Stomach smooth muscle (tissue), 2 donors: ENCODE measurements around the gene KISS1R.

Experiments used
- H3K27ac ChIP-seq: one replicate; pipeline ENCODE4 v1.7.0; 2013; ENCODE audit warnings: mild to moderate bottlenecking, low read length, inconsistent platforms
- H3K27me3 ChIP-seq, 2 donors: one replicate each; pipeline ENCODE4 v1.7.0; 2013; ENCODE audit warnings: low read length in 2 of 2; ENCODE audit not compliant: insufficient read depth in 2 of 2, control insufficient read depth in 1 of 2
- H3K36me3 ChIP-seq, 2 donors: one replicate each; pipeline ENCODE4 v1.7.0; 2013; ENCODE audit warnings: low read length in 2 of 2; ENCODE audit not compliant: control insufficient read depth in 2 of 2, insufficient read depth in 2 of 2
- H3K4me1 ChIP-seq: one replicate; pipeline ENCODE4 v1.7.0; 2013; ENCODE audit warnings: low read length; ENCODE audit not compliant: control insufficient read depth, insufficient read depth
- H3K4me3 ChIP-seq, 2 donors: one replicate each; pipeline ENCODE4 v1.7.0; 2013; ENCODE audit warnings: low read length in 2 of 2
- H3K9ac ChIP-seq, 2 donors: one replicate each; pipeline ENCODE4 v1.7.0; 2013; ENCODE audit warnings: low read length in 2 of 2, mild to moderate bottlenecking in 1 of 2
- H3K9me3 ChIP-seq, 2 donors: one replicate each; pipeline ENCODE4 v1.7.0; 2013; ENCODE audit warnings: low read length in 2 of 2; ENCODE audit not compliant: control insufficient read depth in 2 of 2
- donor health status: healthy.
- donor health status: Pancreatic carcinoma.

KISS1R gene

GRCh38 chr19:913080-913748 lies 3.9 kb upstream of the KISS1R start, which contains the start of gene R3HDM4:
Gene R3HDM4 (minus strand): TSS chr19:913219. CDS start chr19:913157, 62 bp downstream.
- Histone ChIP-seq H3K9me3 (no peaks in the 10 kb centered on the region), H3K4me3 (peak within 1 kb of the TSS; percentile 72 to 82), H3K4me1 (peaks cover 17% of the 10 kb centered on the region), H3K36me3 (no peaks in the 10 kb centered on the region), H3K9ac (peak within 1 kb of the TSS; percentile 81 to 84), H3K27ac (peak within 1 kb of the TSS; percentile 64), H3K27me3 (peaks cover 5 to 15% of the 10 kb centered on the region in 2 donors)

- Histone ChIP-seq H3K27me3 (peaks cover 18 to 45% of the 10 kb centered on the region in 2 donors), H3K9ac (no peak overlapping the region), H3K27ac (no peak overlapping the region), H3K9me3 (no peaks in the 10 kb centered on the region), H3K4me1 (peaks cover 34% of the 10 kb centered on the region), H3K4me3 (peak overlapping the region in 1 of 2 donors; percentile 19), H3K36me3 (no peaks in the 10 kb centered on the region)
Measured at GRCh38 chr19:916645-917322, 349 bp upstream of the KISS1R start.

GRCh38 chr19:918152-918437 lies 962 bp downstream of the KISS1R start:
- no peak overlapping the region for H3K4me3 ChIP-seq
- H3K27ac ChIP-seq, result no peak overlapping the region
- peaks cover 18 to 45% of the 10 kb centered on the region in 2 donors for H3K27me3 ChIP-seq
- peaks cover 34% of the 10 kb centered on the region for H3K4me1 ChIP-seq
- no peaks in the 10 kb centered on the region for H3K9me3 ChIP-seq
- H3K36me3 ChIP-seq, result no peaks in the 10 kb centered on the region
- no peak overlapping the region for H3K9ac ChIP-seq

- no peaks in the 10 kb centered on the region for H3K36me3 ChIP-seq
- H3K9me3 ChIP-seq, result no peaks in the 10 kb centered on the region
- no peak overlapping the region for H3K9ac ChIP-seq
- peaks cover 18 to 45% of the 10 kb centered on the region in 2 donors for H3K27me3 ChIP-seq
- H3K4me1 ChIP-seq, result peaks cover 31% of the 10 kb centered on the region
- H3K27ac ChIP-seq, result no peak overlapping the region
- H3K4me3 ChIP-seq, result no peak overlapping the region
Measured at GRCh38 chr19:918481-919198, 1.5 kb downstream of the KISS1R start.

GRCh38 chr19:919199-920050 lies 2.3 kb downstream of the KISS1R start:
- peak overlapping the region in 1 of 2 donors; percentile 3 for H3K4me3 ChIP-seq
- H3K27ac ChIP-seq, result no peak overlapping the region
- H3K27me3 ChIP-seq, result peaks cover 18 to 45% of the 10 kb centered on the region in 2 donors
- no peaks in the 10 kb centered on the region for H3K36me3 ChIP-seq
- H3K9me3 ChIP-seq, result no peaks in the 10 kb centered on the region
- no peak overlapping the region for H3K9ac ChIP-seq
- H3K4me1 ChIP-seq, result peaks cover 29% of the 10 kb centered on the region

GRCh38 chr19:920051-920864 lies 3.1 kb downstream of the KISS1R start:
- Histone ChIP-seq H3K9ac (no peak overlapping the region), H3K27ac (no peak overlapping the region), H3K9me3 (no peaks in the 10 kb centered on the region), H3K4me1 (peaks cover 37% of the 10 kb centered on the region), H3K36me3 (no peaks in the 10 kb centered on the region), H3K4me3 (no peak overlapping the region), H3K27me3 (peaks cover 18 to 45% of the 10 kb centered on the region in 2 donors)

GRCh38 chr19:924553-925086 lies 7.5 kb downstream of the KISS1R start:
- no peak overlapping the region for H3K27ac ChIP-seq
- peak overlapping the region; percentile 76 to 81 for H3K4me3 ChIP-seq
- peaks cover 7 to 18% of the 10 kb centered on the region in 2 donors for H3K27me3 ChIP-seq
- H3K4me1 ChIP-seq, result peaks cover 36% of the 10 kb centered on the region
- peak overlapping the region; percentile 25 to 36 for H3K9ac ChIP-seq
- no peaks in the 10 kb centered on the region for H3K9me3 ChIP-seq
- H3K36me3 ChIP-seq, result no peaks in the 10 kb centered on the region

- Histone ChIP-seq H3K4me1 (peaks cover 31% of the 10 kb centered on the region), H3K4me3 (peak overlapping the region; percentile 76 to 81), H3K9me3 (no peaks in the 10 kb centered on the region), H3K27ac (peak overlapping the region; percentile 31), H3K9ac (peak overlapping the region; percentile 25 to 36), H3K36me3 (no peaks in the 10 kb centered on the region), H3K27me3 (peaks cover 6 to 13% of the 10 kb centered on the region in 2 donors)
Measured at GRCh38 chr19:925087-925525, 8.0 kb downstream of the KISS1R start.

GRCh38 chr19:925526-926322 lies 8.6 kb downstream of the KISS1R start, which contains the start of gene ARID3A:
Gene ARID3A (plus strand): TSS chr19:926035. CDS start chr19:929529, 3,494 bp downstream.
- Histone ChIP-seq H3K9ac (peak within 1 kb of the TSS; percentile 64 to 73), H3K36me3 (no peaks in the 10 kb centered on the region), H3K27me3 (peaks cover 4 to 7% of the 10 kb centered on the region in 2 donors), H3K4me1 (peaks cover 28% of the 10 kb centered on the region), H3K9me3 (no peaks in the 10 kb centered on the region), H3K27ac (peak within 1 kb of the TSS; percentile 41), H3K4me3 (peak within 1 kb of the TSS; percentile 76 to 81)
